ENCODE measurements around the gene ZGPAT.
"Not testable (repeated sequence)": the region's sequence is repeated elsewhere in the genome, so short reads cannot be mapped to it uniquely, and the experiment has no call there.

ZGPAT gene

DNA sequence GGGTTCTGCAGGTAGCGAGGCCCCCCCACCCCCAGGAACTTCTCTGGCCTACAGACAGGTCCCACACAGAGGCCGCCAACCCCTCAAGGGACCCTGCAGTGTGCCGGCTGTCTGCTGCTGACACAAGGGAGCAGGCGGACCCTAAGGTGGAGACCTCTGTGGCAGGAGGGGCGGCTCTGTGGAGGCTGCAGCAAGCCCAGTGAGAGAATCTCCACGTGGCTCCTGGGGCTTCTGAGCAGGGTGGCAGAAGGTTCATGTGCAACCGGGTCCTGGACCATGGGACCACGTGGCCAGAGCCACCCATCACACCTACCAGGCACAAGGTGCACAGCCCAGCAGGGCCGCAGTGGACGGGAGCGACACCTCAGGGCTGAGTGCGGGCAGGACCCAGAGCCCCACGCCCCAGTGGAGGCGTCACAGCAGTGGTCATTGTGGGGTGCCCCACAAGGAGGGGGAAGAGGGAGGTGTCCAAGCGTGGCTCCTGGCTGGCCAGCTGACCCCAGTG, 4.3 kb upstream of the ZGPAT start:
- DNase-seq, result no peak

DNA sequence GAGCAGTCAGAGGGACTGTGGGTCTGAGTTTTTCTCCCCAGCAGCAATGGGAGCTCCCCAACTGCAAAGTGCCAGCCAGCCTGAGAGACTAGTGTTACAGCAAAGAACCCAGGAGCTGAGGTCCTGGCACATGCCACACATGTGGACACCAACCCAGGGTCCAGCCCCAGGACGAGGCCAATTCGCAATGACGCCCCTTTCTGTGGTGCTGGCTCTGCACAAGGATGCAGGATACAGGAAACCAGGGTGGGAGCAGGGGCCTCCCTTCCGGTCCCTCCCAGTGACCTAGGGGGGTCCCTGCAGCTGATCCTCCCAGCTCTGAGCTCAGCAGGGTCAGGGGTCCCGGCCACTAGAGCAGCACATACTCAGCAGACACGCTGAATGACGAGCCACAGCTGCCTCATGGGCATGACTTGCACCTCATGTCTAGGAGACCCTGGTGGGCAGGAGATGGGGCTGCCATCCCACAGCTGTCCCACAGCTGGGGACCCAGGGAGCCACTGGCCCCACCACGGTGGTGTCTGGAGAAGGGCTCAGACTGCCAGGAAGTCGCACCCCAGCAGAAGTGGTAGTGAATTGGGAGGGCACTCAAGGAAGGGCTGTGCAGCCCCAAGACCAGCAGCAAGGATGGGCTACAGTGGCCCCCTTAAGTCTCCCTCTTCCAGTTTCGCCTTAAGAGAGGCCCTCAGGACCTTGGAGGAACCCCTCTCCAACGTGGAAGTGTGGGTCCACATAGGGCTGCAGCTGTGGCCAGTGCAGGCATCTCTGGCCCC, 3.7 kb upstream of the ZGPAT start:
- no peak for DNase-seq

DNA sequence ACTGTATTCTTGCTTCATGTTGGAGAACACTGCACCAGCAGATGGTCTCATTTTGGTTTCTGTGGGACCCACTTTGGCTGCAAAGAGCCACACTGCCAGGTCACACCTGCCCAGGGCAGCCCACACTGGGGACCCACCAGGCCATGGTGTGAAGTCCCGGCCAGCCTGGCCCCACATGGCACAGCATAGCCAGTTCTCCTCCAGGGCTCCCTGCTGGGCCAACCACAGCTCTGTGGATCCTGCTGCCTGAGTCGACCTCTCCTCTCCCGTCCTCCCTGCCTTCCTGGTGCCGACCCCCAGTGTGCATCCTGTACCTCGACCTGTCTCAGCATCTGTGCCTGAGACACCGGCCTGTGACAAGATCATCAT, 3.1 kb upstream of the ZGPAT start:
- no peak for DNase-seq

DNA sequence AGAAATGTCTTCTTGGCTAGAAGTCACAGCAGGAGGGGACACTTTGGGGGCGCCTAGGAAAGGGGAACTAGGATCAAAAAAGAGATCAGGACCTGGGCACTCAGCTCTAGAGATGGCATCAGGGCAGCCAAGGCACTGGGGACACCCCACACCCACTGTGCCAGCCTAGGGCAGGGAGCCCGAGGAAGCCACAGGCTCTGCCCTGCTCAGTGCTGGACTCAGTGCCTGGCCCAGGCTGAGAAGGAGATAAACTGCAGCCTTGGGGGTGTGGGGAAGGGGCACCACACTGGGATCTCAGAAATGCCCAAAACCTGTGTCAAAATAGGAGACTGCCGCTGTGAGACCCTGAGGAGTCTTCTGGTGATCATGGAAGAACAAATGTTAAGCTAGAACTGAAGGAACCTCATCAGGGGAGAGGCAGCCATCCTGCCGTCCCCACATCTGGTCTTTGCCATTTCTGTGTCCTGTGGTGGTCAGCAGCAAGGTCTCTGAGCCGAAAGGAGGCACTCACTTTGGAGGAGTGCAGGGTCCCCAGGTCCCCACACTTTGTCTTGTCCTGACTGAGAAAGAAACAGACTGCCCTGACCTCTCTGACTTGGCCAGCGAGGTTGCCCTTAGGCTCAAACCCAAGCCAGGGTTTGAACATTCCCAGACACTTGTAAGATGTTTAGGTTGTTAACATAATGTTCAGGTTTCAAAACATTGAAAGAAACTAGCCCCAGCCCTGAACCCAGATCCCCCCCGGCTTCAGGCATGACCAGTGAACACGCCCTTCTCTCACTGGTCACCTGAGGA, 2.4 kb upstream of the ZGPAT start:
- no peak for DNase-seq

DNA sequence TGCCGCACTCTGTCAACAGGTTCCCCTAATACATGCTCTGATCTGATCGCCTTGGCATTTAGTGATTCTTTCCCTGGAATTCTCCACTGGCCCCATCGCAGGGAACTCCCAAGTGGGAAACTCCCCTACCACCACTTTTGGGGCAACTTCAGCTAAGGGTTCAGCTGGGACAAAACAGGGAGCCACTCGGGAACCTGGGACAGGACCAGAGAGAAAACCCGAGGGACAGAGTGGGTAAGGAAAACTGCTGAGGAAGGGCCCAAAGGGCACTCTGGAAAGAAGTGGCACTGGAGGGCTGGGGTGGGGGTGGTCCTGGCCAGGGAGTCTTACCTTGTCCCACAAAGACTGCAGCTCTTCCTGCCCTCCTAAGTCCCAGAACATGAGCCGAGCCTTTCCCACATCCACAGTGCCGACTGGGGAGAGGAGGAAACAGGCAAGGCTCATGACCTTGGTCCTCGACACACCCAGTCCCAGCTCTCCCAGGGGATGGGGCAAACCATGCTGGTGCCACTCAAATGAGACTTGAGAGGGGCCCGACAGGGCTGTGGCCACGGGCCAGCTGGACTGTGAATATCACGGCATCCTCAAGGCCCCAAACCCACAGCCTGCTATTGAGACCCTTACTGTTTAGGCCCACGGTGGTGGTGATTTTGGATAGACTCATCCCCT, 1.7 kb upstream of the ZGPAT start:
- DNase-seq, result no peak

DNA sequence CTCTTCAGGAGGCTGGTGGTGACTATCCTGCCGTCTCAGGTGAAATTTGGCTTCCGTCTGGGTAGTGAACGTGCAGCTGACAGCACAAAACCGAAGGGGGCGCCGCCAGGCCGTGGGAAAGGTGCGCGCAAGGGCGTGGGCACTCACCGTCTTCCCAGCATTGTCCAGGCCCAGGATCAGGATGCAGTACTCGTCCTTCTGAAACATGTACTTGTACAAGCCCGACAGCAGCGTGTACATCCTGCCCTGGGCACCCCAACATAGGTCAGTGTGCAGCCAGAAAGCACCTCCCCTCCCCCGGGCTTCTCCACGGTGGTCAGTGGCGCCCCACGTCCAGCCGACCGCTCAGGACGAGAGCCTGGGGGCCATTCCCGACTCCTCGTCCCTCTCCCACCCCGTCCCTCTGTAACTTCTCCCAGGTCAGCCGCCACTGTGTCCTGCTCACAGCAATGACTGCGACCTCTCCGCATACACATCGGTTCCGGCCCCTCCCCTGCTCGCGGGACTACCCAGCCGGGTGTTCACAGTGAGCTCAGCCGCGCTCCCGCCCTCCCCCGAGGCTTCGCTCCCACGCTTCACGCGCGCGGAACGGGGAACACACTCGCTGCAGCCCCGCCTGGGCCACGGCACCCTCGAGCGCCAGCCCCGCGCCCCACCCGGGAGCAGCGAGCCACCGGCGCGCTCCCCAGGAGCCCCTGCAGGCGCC, 834 bp upstream of the ZGPAT start:
- DNase-seq, result no peak

DNA sequence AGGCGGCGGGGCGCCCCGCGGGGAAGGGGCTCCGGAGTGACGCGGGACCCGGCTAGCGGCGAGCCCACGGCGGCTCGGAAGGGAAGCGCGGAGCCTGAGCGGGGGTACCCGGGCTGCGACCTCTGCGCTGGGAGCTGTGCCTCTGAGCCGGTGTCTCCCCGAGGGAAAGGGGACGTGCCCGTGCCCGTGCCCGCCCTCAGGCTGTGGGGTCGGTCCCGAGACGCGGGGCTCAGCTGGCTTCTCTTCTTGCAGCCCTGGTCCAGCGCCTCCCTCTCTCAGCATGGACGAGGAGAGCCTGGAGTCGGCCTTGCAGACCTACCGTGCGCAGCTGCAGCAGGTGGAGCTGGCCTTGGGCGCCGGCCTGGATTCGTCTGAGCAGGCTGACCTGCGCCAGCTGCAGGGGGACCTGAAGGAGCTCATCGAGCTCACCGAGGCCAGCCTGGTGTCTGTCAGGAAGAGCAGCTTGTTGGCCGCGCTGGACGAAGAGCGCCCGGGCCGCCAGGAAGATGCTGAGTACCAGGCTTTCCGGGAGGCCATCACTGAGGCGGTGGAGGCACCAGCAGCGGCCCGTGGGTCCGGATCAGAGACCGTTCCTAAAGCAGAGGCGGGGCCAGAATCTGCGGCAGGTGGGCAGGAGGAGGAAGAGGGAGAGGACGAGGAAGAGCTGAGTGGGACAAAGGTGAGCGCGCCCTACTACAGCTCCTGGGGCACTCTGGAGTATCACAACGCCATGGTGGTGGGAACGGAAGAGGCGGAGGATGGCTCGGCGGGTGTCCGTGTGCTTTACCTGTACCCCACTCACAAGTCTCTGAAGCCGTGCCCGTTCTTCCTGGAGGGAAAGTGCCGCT, 686 bp downstream of the ZGPAT start:
- DNase-seq, result no peak

DNA sequence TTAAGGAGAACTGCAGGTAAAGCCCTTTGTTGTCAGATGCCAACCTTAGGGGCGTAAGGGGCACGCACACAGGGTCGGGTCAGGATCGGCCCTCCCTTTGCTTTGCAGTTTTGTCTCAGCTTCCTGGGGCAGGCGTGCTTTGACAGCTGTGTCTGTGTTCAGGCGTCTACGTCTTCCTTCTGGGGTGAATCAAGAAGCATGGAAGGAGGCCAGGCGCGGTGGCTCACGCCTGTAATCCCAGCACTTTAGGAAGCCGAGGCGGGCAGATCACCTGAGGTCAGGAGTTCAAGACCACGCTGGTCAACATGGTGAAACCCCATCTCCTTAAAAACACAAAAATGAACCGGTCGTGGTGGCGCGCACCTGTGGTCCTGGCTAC, 1.3 kb downstream of the ZGPAT start:
- no peak for DNase-seq

DNA sequence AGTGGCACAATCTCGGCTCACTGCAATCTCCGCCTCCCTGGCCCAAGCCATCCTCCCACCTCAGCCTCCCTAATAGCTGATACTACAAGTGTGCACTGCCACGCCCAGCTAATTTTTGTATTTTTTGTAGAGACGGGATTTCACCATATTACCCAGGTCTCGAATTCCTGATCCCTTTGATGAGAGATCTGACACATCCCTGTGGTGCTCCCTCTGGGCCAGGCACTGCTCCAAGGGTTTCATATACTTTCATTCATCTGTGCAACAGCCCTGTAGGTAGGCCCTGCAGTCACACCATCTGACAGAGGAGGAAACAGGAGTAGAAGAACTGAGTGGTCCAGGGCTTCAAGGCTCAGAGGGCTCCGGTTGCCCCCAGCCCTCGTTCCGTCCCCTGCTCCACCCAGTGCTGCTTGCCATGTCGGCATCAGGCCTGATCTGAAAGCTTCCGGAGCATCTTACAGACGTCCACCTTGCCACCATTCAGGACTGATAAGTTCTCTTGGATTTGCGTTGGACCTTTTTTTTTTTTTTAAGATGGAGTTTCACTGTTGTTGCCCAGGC, 3.3 kb downstream of the ZGPAT start:
- no peak for DNase-seq

DNA sequence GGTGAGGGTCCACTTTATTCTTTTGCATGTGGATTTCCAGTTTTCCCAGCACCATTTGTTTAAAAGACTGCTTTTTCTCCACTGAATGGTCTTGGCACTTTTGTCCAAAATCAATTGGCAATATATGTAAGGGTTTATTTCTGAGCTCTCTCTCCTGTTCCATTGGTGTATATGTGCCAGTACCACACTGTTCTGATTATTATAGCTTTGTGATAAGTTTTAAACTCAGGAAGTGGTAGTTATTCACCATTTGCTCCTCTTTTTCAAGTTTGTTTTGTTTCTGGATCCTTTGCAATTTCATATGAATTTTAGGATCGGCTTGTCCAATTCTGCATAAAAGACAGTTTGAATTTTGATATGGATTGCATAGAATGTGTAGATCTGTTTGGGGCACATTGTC, 4.4 kb downstream of the ZGPAT start:
- no peak for DNase-seq

DNA sequence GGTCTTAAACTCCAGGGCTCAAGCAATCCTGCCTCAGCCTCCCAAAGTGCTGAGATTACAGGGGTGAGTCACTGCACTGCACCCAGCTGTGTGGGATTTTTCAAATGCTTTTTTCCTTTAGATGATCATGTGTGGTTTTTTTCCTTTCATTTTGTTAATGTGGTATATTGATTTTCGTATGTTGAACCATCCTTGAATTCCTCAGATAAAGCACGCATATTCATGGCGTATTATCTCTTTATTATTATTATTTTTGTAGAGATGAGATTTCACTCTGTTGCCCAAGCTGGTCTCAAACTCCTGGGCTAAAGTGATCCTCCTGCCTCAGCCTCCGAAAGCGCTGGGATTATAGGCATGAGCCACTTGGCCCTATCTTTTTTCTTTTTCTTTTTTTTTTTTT, 7.0 kb downstream of the ZGPAT start:
- no peak for DNase-seq

DNA sequence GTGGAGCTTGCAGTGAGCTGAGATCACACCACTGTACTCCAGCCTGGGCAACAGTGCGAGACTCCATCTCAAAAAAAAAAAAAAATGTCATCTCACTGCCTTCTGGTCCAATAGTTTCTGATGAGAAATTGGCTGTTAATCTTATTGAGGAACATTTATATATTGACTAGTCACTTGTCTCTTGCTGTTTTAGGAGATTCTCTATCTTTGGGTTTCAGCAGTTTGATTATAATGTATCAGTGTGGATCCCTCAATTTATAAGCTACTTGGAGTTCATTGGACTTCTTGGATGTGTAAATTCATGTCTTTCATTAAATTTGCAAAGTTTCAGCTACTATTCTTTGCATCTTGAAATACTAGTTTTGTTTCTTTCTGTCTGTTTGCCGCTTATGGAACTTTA, 11.2 kb downstream of the ZGPAT start:
- no peak for DNase-seq

DNA sequence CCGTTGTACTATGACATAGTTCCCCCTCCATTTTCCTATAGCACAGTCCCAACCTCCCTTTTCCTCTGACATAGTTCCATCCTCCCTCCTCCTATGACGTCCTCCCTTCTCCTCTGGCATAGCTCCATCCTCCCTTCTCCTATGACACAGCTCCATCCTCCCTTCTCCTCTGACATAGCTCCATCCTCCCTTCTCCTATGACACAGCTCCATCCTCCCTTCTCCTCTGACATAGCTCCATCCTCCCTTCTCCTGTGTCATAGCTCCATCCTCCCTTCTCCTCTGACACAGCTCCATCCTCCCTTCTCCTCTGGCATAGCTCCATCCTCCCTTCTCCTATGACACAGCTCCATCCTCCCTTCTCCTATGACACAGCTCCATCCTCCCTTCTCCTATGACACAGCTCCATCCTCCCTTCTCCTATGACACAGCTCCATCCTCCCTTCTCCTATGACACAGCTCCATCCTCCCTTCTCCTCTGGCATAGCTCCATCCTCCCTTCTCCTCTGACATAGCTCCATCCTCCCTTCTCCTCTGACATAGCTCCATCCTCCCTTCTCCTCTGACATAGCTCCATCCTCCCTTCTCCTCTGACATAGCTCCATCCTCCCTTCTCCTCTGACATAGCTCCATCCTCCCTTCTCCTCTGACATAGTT, 15.3 kb downstream of the ZGPAT start:
- DNase-seq, result not testable (repeated sequence)

DNA sequence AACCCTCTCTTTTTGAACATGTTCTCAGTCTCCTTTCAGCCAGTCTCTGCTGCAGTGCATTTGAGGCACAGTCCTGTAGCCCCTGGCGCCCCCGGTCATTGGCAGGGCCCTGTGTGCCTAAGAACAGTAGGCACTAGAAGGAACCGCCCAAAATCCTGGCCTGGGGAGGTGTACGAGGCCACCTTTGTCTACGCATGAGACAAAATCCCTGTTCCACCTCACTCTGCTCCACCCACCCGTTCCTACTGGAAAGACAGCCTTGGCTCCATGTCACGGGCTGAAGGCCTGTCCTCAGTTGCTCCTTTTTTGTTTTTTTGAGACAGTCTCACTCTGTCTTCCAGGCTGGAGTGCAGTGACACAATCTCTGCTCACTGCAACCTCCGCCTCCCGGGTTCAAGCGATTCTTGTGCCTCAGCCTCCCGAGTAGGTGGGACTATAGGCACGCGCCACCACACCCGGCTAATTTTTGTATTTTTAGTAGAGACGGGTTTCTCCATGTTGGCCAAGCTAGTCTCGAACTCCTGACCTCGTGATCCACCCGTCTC, 22.4 kb downstream of the ZGPAT start:
- DNase-seq, result not testable (repeated sequence)

DNA sequence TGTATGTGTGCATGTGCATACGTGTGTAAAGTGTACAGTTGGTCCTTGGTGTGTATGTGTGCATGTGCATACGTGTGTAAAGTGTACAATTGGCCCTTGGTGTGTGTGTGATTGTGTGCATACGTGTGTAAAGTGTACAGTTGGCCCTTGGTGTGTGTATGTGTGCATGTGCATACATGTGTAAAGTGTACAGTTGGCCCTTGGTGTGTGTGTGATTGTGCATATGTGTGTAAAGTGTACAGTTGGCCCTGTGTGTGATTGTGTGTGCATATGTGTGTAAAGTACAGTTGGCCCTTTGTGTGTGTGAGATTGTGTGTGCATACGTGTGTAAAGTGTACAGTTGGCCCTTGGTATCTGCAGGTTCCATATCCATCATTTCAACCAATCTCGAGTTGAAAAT, 23.6 kb downstream of the ZGPAT start:
- no peak for DNase-seq

DNA sequence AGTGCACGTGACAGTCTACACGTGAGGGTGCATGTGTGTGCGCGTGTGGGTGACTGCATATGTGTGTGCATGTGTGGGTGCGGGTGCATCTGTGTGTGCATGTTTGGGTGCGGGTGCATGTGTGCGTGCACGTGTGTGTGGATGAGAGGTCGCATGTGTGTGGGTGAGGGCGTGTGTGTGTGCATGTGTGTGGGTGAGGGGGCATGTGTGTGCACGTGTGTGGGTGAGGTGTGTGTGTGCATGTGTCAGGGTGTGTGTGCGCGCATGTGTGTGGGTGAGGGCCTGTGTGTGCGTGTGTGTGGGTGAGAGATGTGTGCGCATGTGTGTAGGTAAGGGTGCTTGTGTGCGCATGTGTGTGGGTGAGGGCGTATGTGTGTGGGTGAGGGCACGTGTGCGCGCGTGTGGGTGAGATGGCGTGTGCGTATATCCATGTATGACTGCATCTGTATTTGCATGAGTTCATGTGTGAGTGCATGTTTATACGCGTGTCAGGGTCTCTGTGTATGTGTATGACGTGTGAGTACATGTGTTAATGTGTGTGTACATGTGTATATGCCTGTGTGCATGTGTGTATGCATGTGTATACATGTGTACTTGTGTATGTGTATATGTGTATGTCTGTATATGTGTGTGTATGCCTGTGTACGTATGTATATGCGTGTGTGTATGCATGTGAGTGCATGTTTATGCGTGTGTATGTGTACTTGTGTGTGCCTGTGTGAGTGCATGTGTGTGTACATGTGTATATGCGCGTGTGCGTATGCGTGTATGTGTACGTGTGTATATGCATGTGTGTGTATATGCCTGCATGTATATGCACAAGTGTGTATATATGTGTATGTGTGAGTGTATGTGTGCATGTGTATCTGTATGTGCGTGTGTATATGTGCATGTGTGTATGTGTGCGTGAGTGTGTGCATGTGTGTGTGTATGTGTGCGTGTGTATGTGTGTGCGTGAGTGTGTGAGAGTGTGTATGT, 24.6 kb downstream of the ZGPAT start:
- no peak for DNase-seq

DNA sequence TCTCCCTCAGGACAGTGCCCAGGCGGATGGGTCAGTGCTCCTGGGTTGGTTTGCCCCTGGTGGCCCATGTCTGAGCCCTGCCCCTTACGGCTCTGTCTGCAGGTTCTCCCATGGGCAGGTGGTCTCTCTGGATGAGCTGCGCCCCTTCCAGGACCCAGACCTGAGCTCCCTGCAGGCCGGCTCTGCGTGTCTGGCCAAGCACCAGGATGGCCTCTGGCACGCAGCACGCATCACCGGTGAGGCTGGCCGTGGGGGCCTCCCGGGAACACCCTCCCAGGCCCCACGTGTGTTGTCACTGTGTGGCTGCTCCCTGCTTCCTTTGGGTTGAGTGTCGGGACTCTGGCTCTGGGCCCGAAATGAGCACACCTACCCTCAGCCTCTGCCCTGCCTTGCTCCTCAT, 25.3 kb downstream of the ZGPAT start:
- DNase-seq, result no peak

DNA sequence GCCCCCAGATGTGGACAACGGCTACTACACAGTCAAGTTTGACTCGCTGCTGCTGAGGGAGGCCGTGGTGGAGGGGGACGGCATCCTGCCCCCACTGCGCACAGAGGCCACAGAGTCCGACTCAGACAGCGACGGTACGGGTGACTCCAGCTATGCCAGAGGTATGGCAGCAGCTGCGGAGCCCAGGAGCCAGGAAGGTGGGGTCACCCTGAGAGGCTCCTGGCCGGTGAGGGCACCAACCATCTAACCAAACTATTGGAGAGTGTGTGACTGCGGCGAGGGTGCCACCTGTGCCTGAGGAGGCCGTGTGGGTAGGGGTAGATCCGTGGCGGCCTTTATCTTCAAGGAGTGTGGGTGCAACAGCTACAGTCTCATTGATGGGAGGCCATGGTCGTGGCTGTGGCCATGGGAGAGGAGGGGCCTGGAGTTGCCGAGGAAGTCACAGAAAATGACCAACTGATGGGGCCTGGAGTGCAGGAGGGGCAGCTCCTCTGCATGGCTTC, 25.8 kb downstream of the ZGPAT start:
- no peak for DNase-seq

DNA sequence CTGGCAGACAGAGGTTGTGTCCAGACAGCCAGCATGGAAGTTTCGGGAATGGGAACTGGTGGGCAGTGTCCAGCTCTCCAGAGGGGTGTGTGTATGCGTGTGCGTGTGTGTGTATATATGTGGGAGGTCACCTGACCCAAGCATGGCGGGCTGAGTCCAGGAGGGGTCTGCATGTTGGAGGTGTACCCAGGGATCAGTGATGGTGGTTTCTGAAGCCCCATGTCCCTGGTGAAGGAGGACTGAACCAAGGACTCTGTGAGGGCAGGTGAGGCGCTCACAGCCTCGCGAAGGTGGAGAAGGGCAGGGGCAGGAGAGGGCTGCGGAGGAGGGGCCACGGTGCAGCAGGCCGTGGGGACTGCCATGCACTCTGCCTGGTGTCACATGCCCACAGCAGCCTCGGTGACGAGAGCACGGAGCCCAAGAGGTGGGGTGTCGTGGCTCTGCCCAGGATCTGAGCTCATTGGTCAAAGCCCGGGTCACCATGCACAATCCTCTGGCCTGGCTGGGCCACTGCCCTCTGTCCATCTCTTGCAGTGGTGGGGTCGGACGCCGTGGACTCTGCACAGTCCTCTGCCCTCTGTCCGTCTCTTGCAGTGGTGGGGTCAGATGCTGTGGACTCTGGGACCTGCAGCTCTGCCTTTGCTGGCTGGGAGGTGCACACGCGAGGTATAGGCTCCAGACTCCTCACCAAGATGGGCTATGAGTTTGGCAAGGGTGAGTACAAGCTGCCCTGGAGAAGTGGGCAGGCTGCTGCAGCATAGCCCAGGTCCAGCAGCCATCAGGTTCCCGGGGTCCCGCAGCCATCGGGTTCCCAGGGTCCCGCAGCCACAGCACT, 26.5 kb downstream of the ZGPAT start:
- no peak for DNase-seq
